ENCODE data around the gene RANBP1. TPM values are rescaled to one million over a fixed set of nuclear protein-coding genes. Genes with fewer than 3 reads are reported as not detected.

Gene RANBP1
- total and polyA plus RNA-seq, 2 donors (not counting 1 experiment from before 2014, with no cell fraction given), result 67.0 to 77.6 TPM

GRCh38 chr22:20156042-20156389 is 40.1 kb downstream of the RANBP1 start:
- no peaks in the 10 kb centered on the region for H4K20me1 ChIP-seq (ENCODE audit: control insufficient read depth, insufficient read depth, low read length, poor library complexity, severe bottlenecking)
- ATAC-seq (ENCODE audit: low read depth) (no peak), DNase-seq (no peak)
- H3K9ac ChIP-seq (ENCODE audit: low read length), result no peak overlapping the region
- H3K27me3 ChIP-seq (replicated peaks in 1 of 4; ENCODE audit: control extremely low read depth in 1 of 4, control insufficient read depth in 3 of 4, insufficient read depth in 4 of 4, low read length in 3 of 4), result peaks cover 0 to 40% (median 10%) of the 10 kb centered on the region in 4 experiments
- 59% methylated on average over 7 of the region's 7 CpGs for WGBS (ENCODE audit: insufficient coverage)
- Mint-ChIP-seq H3K4me3 (no peak overlapping the region), H3K4me1 (peaks cover 2% of the 10 kb centered on the region), H3K27ac (no peak overlapping the region), H3K27me3 (peaks cover 10% of the 10 kb centered on the region), H3K9me3 (ENCODE audit: insufficient read depth) (no peaks in the 10 kb centered on the region)
- H3K9me3 ChIP-seq (ENCODE audit: control extremely low read depth in 1 of 3, control insufficient read depth in 2 of 3, insufficient read depth in 1 of 3, low read length in 2 of 3), result peaks cover 0 to 7% (median 0%) of the 10 kb centered on the region in 3 donors
- H3K27ac ChIP-seq (ENCODE audit: low read length in 2 of 2), result no peak overlapping the region
- ChIA-PET CTCF (interaction anchor here (0.9 to 2.9 kb wide), 5 partner anchors 83 to 300 kb away, joined by 3 to 19 read pairs (median 8); partner anchors contain the start of gene DGCR6L), POLR2A (no interaction called here)
- TF ChIP-seq EZH2 (IDR thresholded peaks at IDR 0.05; ENCODE audit: borderline replicate concordance, insufficient read depth, low read depth, low read length, poor library complexity, severe bottlenecking) (no peak), CTCF (IDR thresholded peaks at IDR 0.05) (no peak)
- H3K4me1 ChIP-seq (ENCODE audit: control insufficient read depth in 2 of 2, insufficient read depth in 2 of 2, low read length in 2 of 2), result peaks cover 0 to 3% of the 10 kb centered on the region in 2 donors
- no peak overlapping the region for H2AFZ ChIP-seq (ENCODE audit: insufficient read depth, low read depth, low read length, poor library complexity, severe bottlenecking)
- intact Hi-C loops (cut with micrococcal nuclease), result no loop called here
- no peaks in the 10 kb centered on the region for H3K79me2 ChIP-seq (ENCODE audit: control insufficient read depth, insufficient read depth, low read length)
- no peak overlapping the region for H3K4me2 ChIP-seq (replicated peaks; ENCODE audit: low read depth, low read length, poor library complexity, severe bottlenecking)
- H3K4me3 ChIP-seq (ENCODE audit: control extremely low read depth in 1 of 5, extremely low read depth in 1 of 5, insufficient read depth in 1 of 5, low read depth in 2 of 5, low read length in 4 of 5), result no peak overlapping the region
- H3K36me3 ChIP-seq (replicated peaks in 1 of 2; ENCODE audit: control extremely low read depth in 1 of 2, control insufficient read depth in 1 of 2, extremely low read depth in 1 of 2, insufficient read depth in 2 of 2, low read length in 1 of 2), result no peaks in the 10 kb centered on the region

- Histone ChIP-seq H3K27ac (ENCODE audit: low read length in 2 of 2) (no peak overlapping the region), H3K79me2 (ENCODE audit: control insufficient read depth, insufficient read depth, low read length) (no peaks in the 10 kb centered on the region), H3K36me3 (replicated peaks in 1 of 2; ENCODE audit: control extremely low read depth in 1 of 2, control insufficient read depth in 1 of 2, extremely low read depth in 1 of 2, insufficient read depth in 2 of 2, low read length in 1 of 2) (no peaks in the 10 kb centered on the region), H3K4me3 (ENCODE audit: control extremely low read depth in 1 of 5, extremely low read depth in 1 of 5, insufficient read depth in 1 of 5, low read depth in 2 of 5, low read length in 4 of 5) (no peak overlapping the region), H4K20me1 (ENCODE audit: control insufficient read depth, insufficient read depth, low read length, poor library complexity, severe bottlenecking) (no peaks in the 10 kb centered on the region), H3K4me1 (ENCODE audit: control insufficient read depth in 2 of 2, insufficient read depth in 2 of 2, low read length in 2 of 2) (peaks cover 0 to 3% of the 10 kb centered on the region in 2 donors), H2AFZ (ENCODE audit: insufficient read depth, low read depth, low read length, poor library complexity, severe bottlenecking) (no peak overlapping the region), H3K27me3 (replicated peaks in 1 of 4; ENCODE audit: control extremely low read depth in 1 of 4, control insufficient read depth in 3 of 4, insufficient read depth in 4 of 4, low read length in 3 of 4) (peaks cover 0 to 40% (median 10%) of the 10 kb centered on the region in 4 experiments), H3K9ac (ENCODE audit: low read length) (no peak overlapping the region), H3K4me2 (replicated peaks; ENCODE audit: low read depth, low read length, poor library complexity, severe bottlenecking) (no peak overlapping the region), H3K9me3 (ENCODE audit: control extremely low read depth in 1 of 3, control insufficient read depth in 2 of 3, insufficient read depth in 1 of 3, low read length in 2 of 3) (peaks cover 0 to 9% (median 0%) of the 10 kb centered on the region in 3 donors)
- Mint-ChIP-seq H3K9me3 (ENCODE audit: insufficient read depth) (no peaks in the 10 kb centered on the region), H3K27ac (peak overlapping the region; percentile 10), H3K4me1 (peaks cover 2% of the 10 kb centered on the region), H3K27me3 (peaks cover 10% of the 10 kb centered on the region), H3K4me3 (no peak overlapping the region)
- ATAC-seq (ENCODE audit: low read depth), result peak; percentile 91
- peak; percentile 88 for DNase-seq
- POLR2A ChIA-PET, result no interaction called here
- CTCF ChIA-PET, result interaction anchor here (0.7 to 2.9 kb wide), 19 partner anchors 10 to 546 kb away, joined by 3 to 31 read pairs (median 5); partner anchors contain the start of gene DGCR6L
- TF ChIP-seq CTCF (IDR thresholded peaks at IDR 0.05), result peak; percentile 95
- no peak for TF ChIP-seq EZH2 (IDR thresholded peaks at IDR 0.05; ENCODE audit: borderline replicate concordance, insufficient read depth, low read depth, low read length, poor library complexity, severe bottlenecking)
- intact Hi-C loops (cut with micrococcal nuclease), result loop anchor here (1.0 kb wide), 1 partner anchor 111 kb away; the partner anchor contains the start of gene RTN4R
- 53% methylated on average over 15 of the region's 17 CpGs for WGBS (ENCODE audit: insufficient coverage)
These were observed 40.9 kb downstream of the RANBP1 start for GRCh38 chr22:20156611-20157429.
